ENCODE results near the gene LRTM2. TPM values are rescaled to one million over a fixed set of nuclear protein-coding genes. Genes with fewer than 3 reads are reported as not detected.
A peak's percentile ranks its signal among the peaks of the same experiment; 100 is the strongest.

Gene LRTM2
- total and polyA plus RNA-seq, 7 experiments from 2014 or later = 0.12 TPM; not detected in 6

GRCh38 chr12:1826867-1827705, 6.7 kb downstream of the LRTM2 start:
- Histone ChIP-seq H3K4me3 (ENCODE audit: low read length) (no peak overlapping the region), H3K27me3 (ENCODE audit: control insufficient read depth in 2 of 2, insufficient read depth in 2 of 2, low read length in 2 of 2) (peaks cover 0 to 5% of the 10 kb centered on the region in 2 donors), H3K36me3 (ENCODE audit: control insufficient read depth in 2 of 3, insufficient read depth in 3 of 3, low read length in 3 of 3) (no peaks in the 10 kb centered on the region), H3K27ac (ENCODE audit: low read depth, low read length) (no peak overlapping the region), H3K4me1 (ENCODE audit: control insufficient read depth in 2 of 2, insufficient read depth in 2 of 2, low read length in 2 of 2) (no peaks in the 10 kb centered on the region), H3K9me3 (ENCODE audit: control insufficient read depth in 2 of 3, low read length in 3 of 3) (no peaks in the 10 kb centered on the region)
- CTCF ChIA-PET = no interaction called here
- H3K27ac Mint-ChIP-seq = no peak overlapping the region
- ATAC-seq (no peak), DNase-seq (no peak)
- no peak overlapping the region for H3K4me3 Mint-ChIP-seq
- intact Hi-C loops (cut with micrococcal nuclease) = no loop called here
- H3K36me3 Mint-ChIP-seq = no peaks in the 10 kb centered on the region
- H3K4me1 Mint-ChIP-seq = peaks cover 0 to 4% (median 0%) of the 10 kb centered on the region in 7 donors
- POLR2A ChIA-PET = no interaction called here
- peaks cover 9 to 29% (median 17%) of the 10 kb centered on the region in 5 donors for H3K27me3 Mint-ChIP-seq
- H3K9me3 Mint-ChIP-seq = no peaks in the 10 kb centered on the region

- Mint-ChIP-seq H3K27me3 (peaks cover 18 to 24% (median 22%) of the 10 kb centered on the region in 5 donors), H3K9me3 (no peaks in the 10 kb centered on the region), H3K4me1 (peaks cover 0 to 3% (median 0%) of the 10 kb centered on the region in 7 donors), H3K36me3 (no peaks in the 10 kb centered on the region), H3K4me3 (peak overlapping the region in 1 of 10 donors; percentile 8), H3K27ac (no peak overlapping the region)
- intact Hi-C loops (cut with micrococcal nuclease) = no loop called here
- Histone ChIP-seq H3K27ac (ENCODE audit: low read depth, low read length) (no peak overlapping the region), H3K27me3 (ENCODE audit: control insufficient read depth in 2 of 2, insufficient read depth in 2 of 2, low read length in 2 of 2) (peaks cover 0 to 5% of the 10 kb centered on the region in 2 donors), H3K4me3 (ENCODE audit: low read length) (no peak overlapping the region), H3K36me3 (ENCODE audit: control insufficient read depth in 2 of 3, insufficient read depth in 3 of 3, low read length in 3 of 3) (no peaks in the 10 kb centered on the region), H3K9me3 (ENCODE audit: control insufficient read depth in 2 of 3, low read length in 3 of 3) (no peaks in the 10 kb centered on the region), H3K4me1 (ENCODE audit: control insufficient read depth in 2 of 2, insufficient read depth in 2 of 2, low read length in 2 of 2) (no peaks in the 10 kb centered on the region)
- ChIA-PET POLR2A (no interaction called here), CTCF (no interaction called here)
- DNase-seq (no peak), ATAC-seq (no peak)
Measured at GRCh38 chr12:1827826-1828805, 7.8 kb downstream of the LRTM2 start.

- peaks cover 18 to 30% (median 25%) of the 10 kb centered on the region in 5 donors for H3K27me3 Mint-ChIP-seq
- CTCF ChIA-PET = no interaction called here
- POLR2A ChIA-PET = no interaction called here
Measured at GRCh38 chr12:1828856-1829255, 8.5 kb downstream of the LRTM2 start.

GRCh38 chr12:1829306-1829900, 9.0 kb downstream of the LRTM2 start:
- peaks cover 0 to 3% (median 0%) of the 10 kb centered on the region in 7 donors for H3K4me1 Mint-ChIP-seq
- H3K27me3 Mint-ChIP-seq = peaks cover 18 to 35% (median 25%) of the 10 kb centered on the region in 5 donors
- Histone ChIP-seq H3K9me3 (ENCODE audit: control insufficient read depth in 2 of 3, low read length in 3 of 3) (no peaks in the 10 kb centered on the region), H3K27ac (ENCODE audit: low read depth, low read length) (no peak overlapping the region), H3K27me3 (ENCODE audit: control insufficient read depth in 2 of 2, insufficient read depth in 2 of 2, low read length in 2 of 2) (peaks cover 0 to 5% of the 10 kb centered on the region in 2 donors), H3K36me3 (ENCODE audit: control insufficient read depth in 2 of 3, insufficient read depth in 3 of 3, low read length in 3 of 3) (no peaks in the 10 kb centered on the region), H3K4me1 (ENCODE audit: control insufficient read depth in 2 of 2, insufficient read depth in 2 of 2, low read length in 2 of 2) (no peaks in the 10 kb centered on the region), H3K4me3 (ENCODE audit: low read length) (no peak overlapping the region)
- no peak for DNase-seq
- no peak overlapping the region for H3K4me3 Mint-ChIP-seq
- peak overlapping the region in 2 of 9 donors; percentile 31 to 51 for H3K27ac Mint-ChIP-seq
- POLR2A ChIA-PET = no interaction called here
- ATAC-seq = no peak
- H3K9me3 Mint-ChIP-seq = no peaks in the 10 kb centered on the region
- CTCF ChIA-PET = no interaction called here
- intact Hi-C loops (cut with micrococcal nuclease) = no loop called here
- no peaks in the 10 kb centered on the region for H3K36me3 Mint-ChIP-seq

More at GRCh38 chr12:1828856-1829255, 8.5 kb downstream of the LRTM2 start:
- ATAC-seq (no peak), DNase-seq (no peak)
- no peak overlapping the region for H3K27ac ChIP-seq (ENCODE audit: low read depth, low read length)
- H3K4me3 ChIP-seq (ENCODE audit: low read length) = no peak overlapping the region
- intact Hi-C loops (cut with micrococcal nuclease) = no loop called here
- H3K9me3 Mint-ChIP-seq = no peaks in the 10 kb centered on the region
- no peaks in the 10 kb centered on the region for H3K36me3 ChIP-seq (ENCODE audit: control insufficient read depth in 2 of 3, insufficient read depth in 3 of 3, low read length in 3 of 3)
- no peaks in the 10 kb centered on the region for H3K4me1 ChIP-seq (ENCODE audit: control insufficient read depth in 2 of 2, insufficient read depth in 2 of 2, low read length in 2 of 2)
- no peaks in the 10 kb centered on the region for H3K36me3 Mint-ChIP-seq
- H3K4me1 Mint-ChIP-seq = peaks cover 0 to 3% (median 0%) of the 10 kb centered on the region in 7 donors
- H3K4me3 Mint-ChIP-seq = peak overlapping the region in 1 of 10 donors; percentile 8
- H3K27ac Mint-ChIP-seq = no peak overlapping the region
- H3K27me3 ChIP-seq (ENCODE audit: control insufficient read depth in 2 of 2, insufficient read depth in 2 of 2, low read length in 2 of 2) = peaks cover 0 to 5% of the 10 kb centered on the region in 2 donors
- no peaks in the 10 kb centered on the region for H3K9me3 ChIP-seq (ENCODE audit: control insufficient read depth in 2 of 3, low read length in 3 of 3)

GRCh38 chr12:1830401-1830845, 10.1 kb downstream of the LRTM2 start:
- no peak overlapping the region for H3K4me3 ChIP-seq (ENCODE audit: low read length)
- intact Hi-C loops (cut with micrococcal nuclease) = no loop called here
- Mint-ChIP-seq H3K27me3 (peaks cover 18 to 35% (median 28%) of the 10 kb centered on the region in 5 donors), H3K9me3 (no peaks in the 10 kb centered on the region), H3K4me1 (peaks cover 0 to 3% (median 0%) of the 10 kb centered on the region in 7 donors), H3K36me3 (no peaks in the 10 kb centered on the region), H3K4me3 (no peak overlapping the region), H3K27ac (no peak overlapping the region)
- ATAC-seq (no peak), DNase-seq (no peak)
- H3K4me1 ChIP-seq (ENCODE audit: control insufficient read depth in 2 of 2, insufficient read depth in 2 of 2, low read length in 2 of 2) = no peaks in the 10 kb centered on the region
- ChIA-PET POLR2A (no interaction called here), CTCF (no interaction called here)
- no peaks in the 10 kb centered on the region for H3K36me3 ChIP-seq (ENCODE audit: control insufficient read depth in 2 of 3, insufficient read depth in 3 of 3, low read length in 3 of 3)
- no peaks in the 10 kb centered on the region for H3K9me3 ChIP-seq (ENCODE audit: control insufficient read depth in 2 of 3, low read length in 3 of 3)
- H3K27ac ChIP-seq (ENCODE audit: low read depth, low read length) = no peak overlapping the region
- peaks cover 0 to 5% of the 10 kb centered on the region in 2 donors for H3K27me3 ChIP-seq (ENCODE audit: control insufficient read depth in 2 of 2, insufficient read depth in 2 of 2, low read length in 2 of 2)
